ENCODE results near the gene NSG1. TPM values are rescaled to one million over a fixed set of nuclear protein-coding genes. Genes with fewer than 3 reads are reported as not detected.
A peak's percentile ranks its signal among the peaks of the same experiment; 100 is the strongest.

Gene NSG1
- total and polyA plus RNA-seq, 2 experiments from 2014 or later = 30.2 to 70.1 TPM

GRCh38 chr4:4385729-4386295, 1.1 kb upstream of the NSG1 start:
- Histone ChIP-seq H2AFZ (peak overlapping the region; percentile 71), H3K79me2 (no peaks in the 10 kb centered on the region), H3K4me2 (peak overlapping the region; percentile 95), H3K9me3 (ENCODE audit: low read depth) (no peaks in the 10 kb centered on the region), H3K27ac (no peak overlapping the region), H3K27me3 (peaks cover 64% of the 10 kb centered on the region), H3K9me2 (replicated peaks; ENCODE audit: insufficient read depth) (no peaks in the 10 kb centered on the region), H3K4me1 (ENCODE audit: insufficient read depth) (peaks cover 5% of the 10 kb centered on the region), H3K36me3 (replicated peaks; ENCODE audit: insufficient read depth, low read depth) (no peaks in the 10 kb centered on the region), H3K4me3 (no peak overlapping the region), H4K20me1 (ENCODE audit: insufficient read depth, poor library complexity, severe bottlenecking) (no peaks in the 10 kb centered on the region)
- WGBS (ENCODE audit: low lambda C conversion rate, missing lambda C conversion rate) = 9% methylated on average over 37 of the region's 38 CpGs
- DNase-seq (ENCODE audit: low spot score) = no peak
- TF ChIP-seq EZH2 (IDR thresholded peaks at IDR 0.05; ENCODE audit: borderline replicate concordance) (no peak), CTCF (IDR thresholded peaks at IDR 0.05; ENCODE audit: poor library complexity) (no peak), EZH2phosphoT487 (IDR thresholded peaks at IDR 0.05; ENCODE audit: low read depth, severe bottlenecking, unreplicated experiment) (no peak)

GRCh38 chr4:4386296-4386735, 586 bp upstream of the NSG1 start:
- no peaks in the 10 kb centered on the region for H4K20me1 ChIP-seq (ENCODE audit: insufficient read depth, poor library complexity, severe bottlenecking)
- H3K27me3 ChIP-seq = peaks cover 64% of the 10 kb centered on the region
- H3K4me1 ChIP-seq (ENCODE audit: insufficient read depth) = peaks cover 5% of the 10 kb centered on the region
- peak overlapping the region; percentile 75 for H3K4me3 ChIP-seq
- no peaks in the 10 kb centered on the region for H3K36me3 ChIP-seq (replicated peaks; ENCODE audit: insufficient read depth, low read depth)
- 0% methylated on average over 11 of the region's 36 CpGs for WGBS (ENCODE audit: low lambda C conversion rate, missing lambda C conversion rate)
- peak; percentile 22 for DNase-seq (ENCODE audit: low spot score)
- no peaks in the 10 kb centered on the region for H3K9me3 ChIP-seq (ENCODE audit: low read depth)
- H3K4me2 ChIP-seq = peak overlapping the region; percentile 95
- H2AFZ ChIP-seq = peak overlapping the region; percentile 71
- no peaks in the 10 kb centered on the region for H3K79me2 ChIP-seq
- TF ChIP-seq EZH2 (IDR thresholded peaks at IDR 0.05; ENCODE audit: borderline replicate concordance) = no peak
- no peak for TF ChIP-seq CTCF (IDR thresholded peaks at IDR 0.05; ENCODE audit: poor library complexity)
- no peak for TF ChIP-seq EZH2phosphoT487 (IDR thresholded peaks at IDR 0.05; ENCODE audit: low read depth, severe bottlenecking, unreplicated experiment)
- no peaks in the 10 kb centered on the region for H3K9me2 ChIP-seq (replicated peaks; ENCODE audit: insufficient read depth)
- H3K27ac ChIP-seq = no peak overlapping the region

- peaks cover 5% of the 10 kb centered on the region for H3K4me1 ChIP-seq (ENCODE audit: insufficient read depth)
- WGBS (ENCODE audit: low lambda C conversion rate, missing lambda C conversion rate) = 6% methylated on average over 52 of the region's 62 CpGs
- H3K27me3 ChIP-seq = peaks cover 58% of the 10 kb centered on the region
- H3K9me3 ChIP-seq (ENCODE audit: low read depth) = no peaks in the 10 kb centered on the region
- H4K20me1 ChIP-seq (ENCODE audit: insufficient read depth, poor library complexity, severe bottlenecking) = no peaks in the 10 kb centered on the region
- H3K36me3 ChIP-seq (replicated peaks; ENCODE audit: insufficient read depth, low read depth) = no peaks in the 10 kb centered on the region
- peak overlapping the region; percentile 95 for H3K4me2 ChIP-seq
- no peaks in the 10 kb centered on the region for H3K79me2 ChIP-seq
- peak overlapping the region; percentile 71 for H2AFZ ChIP-seq
- H3K27ac ChIP-seq = no peak overlapping the region
- no peaks in the 10 kb centered on the region for H3K9me2 ChIP-seq (replicated peaks; ENCODE audit: insufficient read depth)
- TF ChIP-seq EZH2phosphoT487 (IDR thresholded peaks at IDR 0.05; ENCODE audit: low read depth, severe bottlenecking, unreplicated experiment) = no peak
- TF ChIP-seq CTCF (IDR thresholded peaks at IDR 0.05; ENCODE audit: poor library complexity) = no peak
- TF ChIP-seq EZH2 (IDR thresholded peaks at IDR 0.05; ENCODE audit: borderline replicate concordance) = no peak
- peak; percentile 35 for DNase-seq (ENCODE audit: low spot score)
- H3K4me3 ChIP-seq = peak overlapping the region; percentile 75
These were observed 819 bp downstream of the NSG1 start for GRCh38 chr4:4387531-4388310.
